K562 (cell line): ENCODE results near the gene IFNB1. TPM values are rescaled to one million over a fixed set of nuclear protein-coding genes. Genes with fewer than 3 reads are reported as not detected.

ENCODE experiments used
- ATAC-seq: fragments of 200-7000 bp; cut with Tn5 transposase; 3 replicates; pipeline ENCODE4 v1.9.1; 2020; ENCODE audit warnings: moderate library complexity
- BruUV-seq: library from RNA; stranded (reverse); fragments of 400-500 nt; replicated peaks from 2 replicates; lab custom pipeline; 2021; lab: Mats Ljungman, UMichigan
- CTCF ChIA-PET: fragments of 300-600 bp; formaldehyde crosslinking; extraction: SDS; loops from one replicate; lab custom pipeline; 2021; ENCODE audit warnings: low intra/inter-chr PET ratio; lab: Yijun Ruan, JAX
- POLR2A ChIA-PET: fragments of 300-600, 350-650 bp; sonication (Branson Sonifier 250); formaldehyde crosslinking; extraction: SDS; loops from one replicate; lab custom pipeline; 2021; ENCODE audit warnings: antibody characterized with exemption, inconsistent platforms; lab: Yijun Ruan, JAX
- DNase-seq, 4 experiments: peaks; one replicate each; pipeline versions ENCODE4 v3.0.0 to v3.0.0-alpha.2; 2011 to 2018; ENCODE audit warnings: low spot score in 3 of 4, mixed read lengths in 3 of 4; ENCODE audit errors: extremely low read depth in 1 of 4
- FAIRE-seq: peaks from 2 replicates; lab custom pipeline; 2011; peaks lifted over from hg19 to GRCh38; lab: Jason Lieb, UNC
- H2AFZ ChIP-seq: 2 replicates; pipeline ENCODE4 v1.6.0; 2011; ENCODE audit warnings: low read depth, low read length, control low read depth, inconsistent platforms
- H3K27ac ChIP-seq: fragments of 200-600 bp; 3 replicates; pipeline ENCODE4 v1.8.0; 2011; ENCODE audit warnings: low read depth, mild to moderate bottlenecking, control low read depth, inconsistent platforms, low read length, moderate library complexity, mixed read lengths; ENCODE audit errors: extremely low read depth
- H3K27me3 ChIP-seq, 2 experiments: fragments of 300-600 bp in 1 of 2; 2 replicates in 1 of 2; 3 replicates in 1 of 2; pipeline versions ENCODE4 v1.6.0 to v1.8.0; 2011; ENCODE audit warnings: inconsistent platforms in 2 of 2, low read length in 2 of 2, mild to moderate bottlenecking in 1 of 2, mixed read lengths in 1 of 2, moderate library complexity in 1 of 2; ENCODE audit not compliant: control insufficient read depth in 2 of 2, insufficient read depth in 2 of 2
- H3K36me3 ChIP-seq: fragments of 300-600 bp; 3 replicates; pipeline ENCODE4 v1.8.0; 2011; ENCODE audit warnings: mild to moderate bottlenecking, low read length, inconsistent platforms; ENCODE audit not compliant: control insufficient read depth, insufficient read depth
- H3K4me1 ChIP-seq, 2 experiments: fragments of 200-600 bp in 1 of 2; replicated peaks in 1 of 2; 2 replicates in 1 of 2; 3 replicates in 1 of 2; pipeline versions ENCODE4 v1.5.1 to v1.8.0; 2011; ENCODE audit warnings: inconsistent platforms in 2 of 2, low read length in 2 of 2, mild to moderate bottlenecking in 1 of 2, mixed read lengths in 1 of 2, moderate library complexity in 1 of 2; ENCODE audit not compliant: control insufficient read depth in 2 of 2, insufficient read depth in 2 of 2
- H3K4me2 ChIP-seq: 2 replicates; pipeline ENCODE4 v1.6.1; 2011; ENCODE audit warnings: low read length, control low read depth, inconsistent platforms, mixed read lengths; ENCODE audit not compliant: insufficient read depth
- H3K4me3 ChIP-seq: fragments of 200-600 bp; sonication (generic), shearing (Covaris generic); 2 replicates; pipeline ENCODE4 v1.5.1; 2016; ENCODE audit warnings: control low read depth, inconsistent platforms
- H3K79me2 ChIP-seq: fragments of 200-600 bp; 3 replicates; pipeline ENCODE4 v1.8.0; 2011; ENCODE audit warnings: low read length, inconsistent platforms; ENCODE audit not compliant: control insufficient read depth, insufficient read depth
- H3K9ac ChIP-seq, 2 experiments: 2 replicates each; pipeline versions ENCODE4 v1.6.0 to v1.6.1; 2011; ENCODE audit warnings: low read depth in 2 of 2, low read length in 2 of 2, control low read depth in 1 of 2, inconsistent platforms in 1 of 2, mild to moderate bottlenecking in 1 of 2, mixed read lengths in 1 of 2; ENCODE audit not compliant: insufficient read depth in 1 of 2
- H3K9me1 ChIP-seq: one replicate; pipeline ENCODE4 v1.6.0; 2011; ENCODE audit warnings: inconsistent platforms, mild to moderate bottlenecking, low read length, moderate library complexity; ENCODE audit not compliant: control insufficient read depth, insufficient read depth
- H3K9me3 ChIP-seq: replicated peaks from 2 replicates; pipeline ENCODE4 v1.5.1; 2011; ENCODE audit warnings: low read depth, low read length, inconsistent platforms; ENCODE audit not compliant: control insufficient read depth, insufficient read depth
- H4K20me1 ChIP-seq: replicated peaks from 2 replicates; pipeline ENCODE4 v1.6.1; 2011; ENCODE audit warnings: low read length, inconsistent platforms, mixed read lengths; ENCODE audit not compliant: control insufficient read depth, insufficient read depth
- ATF1 ChIP-seq, 2 experiments: fragments of 450-650 bp in 1 of 2; IDR thresholded peaks; 2 replicates each; pipeline ENCODE4 v1.6.1; 2016; ENCODE audit warnings: missing compliant biosample characterization in 1 of 2, missing genetic modification characterization in 1 of 2
- BHLHE40 ChIP-seq: IDR thresholded peaks from 2 replicates; pipeline ENCODE4 v1.6.1; 2011; ENCODE audit warnings: low read length, improper control_type of control experiment
- CBX2 ChIP-seq: fragments of 200-600 bp; sonication (generic); IDR thresholded peaks from one replicate; pipeline ENCODE4 v1.6.1; 2012; ENCODE audit warnings: mild to moderate bottlenecking, low read length, inconsistent platforms; ENCODE audit not compliant: insufficient read depth, poor library complexity, severe bottlenecking
- CGGBP1 ChIP-seq: fragments of 250-450 bp; sonication (Bioruptor Pico); IDR thresholded peaks from 2 replicates; pipeline ENCODE4 v1.9.0; 2021; ENCODE audit warnings: mild to moderate bottlenecking
- CTCFL ChIP-seq: IDR thresholded peaks from 2 replicates; pipeline ENCODE4 v1.6.1; 2011; ENCODE audit warnings: borderline replicate concordance, low read depth, mild to moderate bottlenecking, moderate library complexity, low read length; ENCODE audit not compliant: insufficient read depth, poor library complexity, severe bottlenecking
- E2F3 ChIP-seq: fragments of 250-450 bp; sonication (Bioruptor Pico); IDR thresholded peaks from 2 replicates; pipeline ENCODE4 v1.4.0; 2020; ENCODE audit warnings: mild to moderate bottlenecking
- HDAC8 ChIP-seq: fragments of 450-650 bp; IDR thresholded peaks from 2 replicates; pipeline ENCODE4 v1.6.1; 2016; ENCODE audit warnings: mild to moderate bottlenecking, missing genetic modification characterization, moderate library complexity, missing compliant biosample characterization
- KAT2B ChIP-seq: IDR thresholded peaks from one replicate; pipeline ENCODE4 v1.6.1; 2012; ENCODE audit warnings: low read depth, mild to moderate bottlenecking, control low read depth, inconsistent platforms, low read length, moderate library complexity
- NR1H2 ChIP-seq: sonication (generic); formaldehyde crosslinking; IDR thresholded peaks from 2 replicates; pipeline ENCODE4 v1.4.0; 2020; ENCODE audit warnings: mild to moderate bottlenecking, missing genetic modification reagents
- NUFIP1 ChIP-seq: fragments of 450-650 bp; IDR thresholded peaks from 2 replicates; pipeline ENCODE4 v1.6.1; 2018; ENCODE audit not compliant: partially characterized antibody
- PHB ChIP-seq: fragments of 250-450 bp; sonication (Bioruptor Pico); IDR thresholded peaks from 2 replicates; pipeline ENCODE4 v1.5.0; 2021
- PHF20 ChIP-seq: fragments of 450-650 bp; IDR thresholded peaks from 2 replicates; pipeline ENCODE4 v1.6.1; 2018; ENCODE audit not compliant: partially characterized antibody
- SMARCA5 ChIP-seq: fragments of 450-650 bp; IDR thresholded peaks from 2 replicates; pipeline ENCODE4 v1.6.1; 2016
- SMARCB1 ChIP-seq: IDR thresholded peaks from 2 replicates; pipeline ENCODE4 v1.6.1; 2011; ENCODE audit warnings: improper control_type of control experiment, low read depth; ENCODE audit not compliant: insufficient read length
- TEAD1 ChIP-seq, 2 experiments: fragments of 450-650 bp in 1 of 2; sonication (generic) in 1 of 2; formaldehyde crosslinking; IDR thresholded peaks; 2 replicates each; pipeline versions ENCODE4 v1.4.0 to v1.8.0; 2020 to 2022; ENCODE audit warnings: mild to moderate bottlenecking in 2 of 2, missing genetic modification reagents in 1 of 2
- XRCC3 ChIP-seq: fragments of 450-650 bp; IDR thresholded peaks from 2 replicates; pipeline ENCODE4 v1.6.1; 2017; ENCODE audit warnings: mild to moderate bottlenecking, moderate library complexity
- ZNF12 ChIP-seq: sonication (generic); formaldehyde crosslinking; IDR thresholded peaks from 2 replicates; pipeline ENCODE4 v1.4.0; 2020; ENCODE audit warnings: mild to moderate bottlenecking, missing genetic modification reagents
- ZNF280A ChIP-seq: fragments of 450-650 bp; IDR thresholded peaks from 2 replicates; pipeline ENCODE4 v1.6.1; 2018; ENCODE audit warnings: mild to moderate bottlenecking, low read depth; ENCODE audit not compliant: partially characterized antibody
- ZNF384 ChIP-seq: IDR thresholded peaks from 2 replicates; pipeline ENCODE4 v1.6.1; 2012; ENCODE audit warnings: low read depth, low read length, improper control_type of control experiment
- ZNF717 ChIP-seq: fragments of 250-450 bp; sonication (Bioruptor Pico); IDR thresholded peaks from 2 replicates; pipeline ENCODE4 v1.5.0; 2021
- ZSCAN29 ChIP-seq: fragments of 450-650 bp; IDR thresholded peaks from 2 replicates; pipeline ENCODE4 v1.6.1; 2017
- in situ Hi-C: fragments of 300-500 bp; cut with MboI; formaldehyde crosslinking; loops from 4 replicates; pipeline ENCODE4 v1.15.0; 2018; ENCODE audit warnings: inconsistent platforms, mixed read lengths
- intact Hi-C: fragments of 100-400 bp; cut with micrococcal nuclease; formaldehyde crosslinking; loops from 2 replicates; pipeline ENCODE4 v1.14.2; 2022
- polyA plus RNA-seq, 8 experiments: library from polyadenylated mRNA; depleted of rRNA in 4 of 8; stranded (reverse) in 5 of 8; unstranded in 3 of 8; fragments of >200 nt; fragmentation: Nextera tagmentation in 2 of 8; fragmentation: Illumina TruSeq in 1 of 8; extraction: Ambion mirVana in 2 of 8; extraction: Trizol in 1 of 8; gene quantifications; 2 replicates each; pipeline versions ENCODE4 v1.2.1 to v1.2.3, GENCODE V29; 2011 to 2014; ENCODE audit warnings: inconsistent platforms in 1 of 8, missing spikeins in 1 of 8
- total RNA-seq, 7 experiments: library from RNA; depleted of rRNA in 6 of 7; stranded (reverse); fragments of >200 nt in 6 of 7; fragmentation: Illumina TruSeq in 2 of 7; extraction: Trizol in 2 of 7; gene quantifications; 2 replicates each; pipeline versions ENCODE4 v1.2.1 to v1.2.3, GENCODE V29; 2011 to 2021; ENCODE audit warnings: low replicate concordance in 1 of 7

IFNB1 gene
- total and polyA plus RNA-seq, 9 of the 15 experiments (the other 6 are each of a cell fraction or from before 2014, with no cell fraction given): not detected

- no peak for TF ChIP-seq CGGBP1 (CRISPR knock-in tag)
- no peak for TF ChIP-seq ZNF384
- no peak for TF ChIP-seq ZNF717 (CRISPR knock-in tag)
- TF ChIP-seq CBX2: no peak
- TF ChIP-seq ZNF280A: no peak
These were observed 7.3 kb upstream of the IFNB1 start (continued) for GRCh38 chr9:21085005-21085404.

- no peaks in the 10 kb centered on the region for H3K36me3 ChIP-seq
- POLR2A ChIA-PET: no interaction called here
- H3K4me1 ChIP-seq: no peaks in the 10 kb centered on the region
- no peaks in the 10 kb centered on the region for H3K79me2 ChIP-seq
- DNase-seq: no peak
- in situ Hi-C loops: no loop called here
- H4K20me1 ChIP-seq: no peaks in the 10 kb centered on the region
- intact Hi-C loops: no loop called here
- no peak overlapping the region for H3K9ac ChIP-seq
- no peaks in the 10 kb centered on the region for H3K9me1 ChIP-seq
- no TSS peak for BruUV-seq
- H3K4me2 ChIP-seq: no peak overlapping the region
- ATAC-seq: no peak
- H3K9me3 ChIP-seq: no peaks in the 10 kb centered on the region
- no peak overlapping the region for H3K4me3 ChIP-seq
- FAIRE-seq: no peak
- H3K27me3 ChIP-seq: no peaks in the 10 kb centered on the region
- no peak overlapping the region for H2AFZ ChIP-seq
- H3K27ac ChIP-seq: no peak overlapping the region
- CTCF ChIA-PET: no interaction called here
- TF ChIP-seq ATF1 (CRISPR knock-in tag; IDR thresholded peaks at IDR 0.05) (no peak), ATF1 (tag; IDR thresholded peaks at IDR 0.05) (no peak), ZSCAN29 (no peak), E2F3 (no peak), SMARCB1 (no peak), BHLHE40 (no peak), ZNF12 (CRISPR knock-in tag) (no peak), CTCFL (no peak), NR1H2 (CRISPR knock-in tag) (no peak), HDAC8 (tag) (no peak), KAT2B (no peak), SMARCA5 (no peak), TEAD1 (CRISPR knock-in tag; IDR thresholded peaks at IDR 0.05) (no peak), NUFIP1 (no peak), XRCC3 (no peak), PHF20 (no peak), PHB (no peak)
These were observed 6.6 kb upstream of the IFNB1 start for GRCh38 chr9:21084242-21084850.
